Measurements from ENCODE around the gene MCOLN3.

Gene MCOLN3, protein sequence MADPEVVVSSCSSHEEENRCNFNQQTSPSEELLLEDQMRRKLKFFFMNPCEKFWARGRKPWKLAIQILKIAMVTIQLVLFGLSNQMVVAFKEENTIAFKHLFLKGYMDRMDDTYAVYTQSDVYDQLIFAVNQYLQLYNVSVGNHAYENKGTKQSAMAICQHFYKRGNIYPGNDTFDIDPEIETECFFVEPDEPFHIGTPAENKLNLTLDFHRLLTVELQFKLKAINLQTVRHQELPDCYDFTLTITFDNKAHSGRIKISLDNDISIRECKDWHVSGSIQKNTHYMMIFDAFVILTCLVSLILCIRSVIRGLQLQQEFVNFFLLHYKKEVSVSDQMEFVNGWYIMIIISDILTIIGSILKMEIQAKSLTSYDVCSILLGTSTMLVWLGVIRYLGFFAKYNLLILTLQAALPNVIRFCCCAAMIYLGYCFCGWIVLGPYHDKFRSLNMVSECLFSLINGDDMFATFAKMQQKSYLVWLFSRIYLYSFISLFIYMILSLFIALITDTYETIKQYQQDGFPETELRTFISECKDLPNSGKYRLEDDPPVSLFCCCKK

DNA sequence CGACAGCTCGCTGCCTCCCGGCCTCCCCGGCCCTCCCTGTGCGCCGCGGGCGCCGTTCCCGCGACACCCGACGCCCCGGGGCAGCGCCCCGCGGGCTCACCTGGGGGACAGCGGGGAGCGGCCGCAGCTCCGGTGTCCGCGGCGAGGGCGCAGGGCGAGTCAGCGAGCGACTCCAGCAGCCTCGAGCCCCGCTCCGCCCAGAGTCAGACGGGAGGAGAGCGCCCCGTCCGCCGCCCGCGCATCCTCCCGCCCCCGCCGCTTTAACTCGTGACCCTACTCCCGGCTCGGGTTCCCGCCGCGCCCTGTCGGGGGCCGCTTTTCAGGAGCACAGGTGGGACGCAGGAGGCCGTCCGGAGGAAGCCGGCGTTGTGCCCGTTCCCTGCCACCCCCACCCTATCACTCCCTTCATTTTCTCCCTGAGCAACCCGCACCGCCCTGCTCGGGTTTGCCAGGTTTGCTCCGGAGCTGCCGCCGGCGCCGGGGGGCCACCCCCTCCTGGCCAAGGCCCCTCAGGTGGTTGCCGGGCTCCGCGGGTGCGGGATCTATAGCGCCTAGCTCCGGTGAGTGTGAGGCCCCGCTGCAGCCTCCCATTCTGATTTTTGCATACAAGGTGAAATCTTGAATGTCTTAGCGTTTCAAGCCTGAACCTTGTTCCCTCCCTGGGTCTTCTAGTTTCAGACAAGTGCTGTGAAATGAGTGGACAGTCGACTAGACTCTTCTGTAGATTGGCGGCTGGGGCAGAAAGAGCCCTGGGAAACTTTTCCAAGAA is at the start of gene MCOLN3:
TSS of gene MCOLN3 (minus strand) at position 205 of the 769 bp plus-strand sequence. CDS start 3,140 bp downstream, outside the sequence.
- DNase-seq, result peak; percentile 37 to 61

DNA sequence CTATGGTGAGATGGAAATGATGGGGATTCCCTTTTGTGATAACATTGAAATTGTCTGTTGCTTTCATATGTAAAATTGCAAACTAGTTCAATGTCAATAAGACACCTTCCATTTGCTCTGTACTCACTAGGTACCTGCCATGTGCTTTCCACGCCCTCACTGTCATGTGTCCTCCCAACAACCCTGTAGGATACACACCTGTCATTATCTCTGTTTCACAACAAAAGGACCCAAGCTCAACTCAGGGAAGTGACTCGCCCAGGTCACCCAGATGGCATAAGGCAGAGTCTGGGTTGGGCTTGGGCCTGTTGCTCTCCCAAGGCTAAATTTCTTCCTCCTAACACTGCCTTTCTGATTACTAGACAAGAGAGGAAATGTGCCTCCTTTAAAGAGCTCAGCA is 45.3 kb upstream of the MCOLN3 start:
- no peak for DNase-seq

DNA sequence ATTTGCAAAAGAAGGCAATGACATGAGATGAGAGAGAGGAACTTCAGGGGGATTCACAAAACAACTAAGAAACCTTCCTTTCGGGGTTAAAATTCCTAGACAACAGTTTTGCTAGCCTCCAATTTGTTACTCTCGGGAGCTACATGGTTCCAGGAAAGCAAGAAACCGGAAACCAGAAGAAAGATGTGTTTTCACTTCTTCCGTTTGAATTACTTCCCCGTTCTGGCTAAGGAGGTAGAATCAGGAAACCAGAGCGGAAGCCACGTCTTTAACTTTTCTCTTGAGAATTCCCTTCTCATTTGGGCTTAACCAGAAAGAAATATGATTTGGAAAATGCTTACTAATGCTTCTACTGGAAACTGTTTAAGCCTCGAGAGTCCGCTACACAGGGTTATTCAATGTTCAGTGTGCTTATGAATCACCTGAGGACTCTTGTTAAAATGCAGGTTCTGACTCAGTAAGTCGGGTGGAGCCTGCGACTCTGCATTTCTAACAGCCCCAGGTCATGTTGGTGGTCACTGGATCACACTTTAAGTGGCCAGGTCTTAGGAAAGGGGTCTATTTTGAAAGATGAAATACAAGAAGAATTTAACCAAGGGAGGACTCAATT is 43.5 kb upstream of the MCOLN3 start:
- DNase-seq, result no peak

DNA sequence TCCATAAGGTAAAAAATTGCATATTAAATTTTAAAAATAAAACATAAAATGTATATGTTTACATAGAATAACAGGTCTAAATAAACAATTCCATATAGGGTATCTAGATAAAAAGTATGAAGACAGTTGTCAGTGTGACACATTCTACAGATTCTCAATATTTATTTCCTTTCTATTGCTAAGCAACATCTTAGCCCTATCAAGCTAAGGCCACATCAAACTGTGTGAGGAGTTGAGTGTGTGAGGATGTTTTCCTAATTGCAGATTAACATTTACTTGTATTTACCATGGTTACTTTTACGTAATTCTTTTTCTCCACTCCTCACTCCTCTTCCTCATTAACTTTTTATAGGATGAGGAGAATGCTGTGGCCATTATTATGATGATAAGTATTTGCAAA is 41.9 kb upstream of the MCOLN3 start:
- DNase-seq, result no peak

DNA sequence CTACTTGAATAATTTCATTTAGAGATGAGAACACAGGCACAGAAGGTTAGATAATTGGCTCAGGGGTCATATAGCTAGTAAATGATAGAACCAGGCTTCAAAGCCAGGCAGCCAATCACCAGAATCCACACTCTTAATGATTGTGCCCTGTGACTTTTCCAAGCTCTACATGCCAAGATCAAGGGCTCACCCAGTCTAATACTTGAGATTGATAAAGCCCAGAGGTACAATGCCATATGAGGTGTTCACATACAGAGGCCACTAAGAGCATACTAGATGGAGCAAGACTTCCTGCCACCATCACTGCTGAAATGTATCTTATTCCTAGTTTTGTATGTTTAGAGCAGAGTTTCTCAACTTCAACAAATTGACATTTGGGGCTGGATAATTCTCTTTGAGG is 40.9 kb upstream of the MCOLN3 start:
- no peak for DNase-seq

DNA sequence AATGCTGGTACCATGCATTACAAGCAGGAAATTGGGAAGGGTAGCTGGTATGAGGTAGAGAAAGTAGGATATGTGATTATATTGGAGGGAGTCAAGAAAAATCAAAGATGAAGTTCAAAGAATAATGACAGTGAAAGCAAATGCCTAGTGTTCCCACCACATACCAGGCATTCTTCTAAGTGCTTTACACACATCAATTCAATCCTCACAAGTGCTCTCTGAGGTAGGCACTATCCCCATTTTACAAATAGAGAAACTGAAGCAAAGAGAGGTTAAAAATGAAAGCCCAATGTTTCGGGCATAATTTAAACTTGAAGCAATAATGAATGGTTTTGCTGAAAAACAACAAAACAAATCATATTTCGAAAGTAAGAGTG is 40.1 kb upstream of the MCOLN3 start:
- DNase-seq, result no peak

DNA sequence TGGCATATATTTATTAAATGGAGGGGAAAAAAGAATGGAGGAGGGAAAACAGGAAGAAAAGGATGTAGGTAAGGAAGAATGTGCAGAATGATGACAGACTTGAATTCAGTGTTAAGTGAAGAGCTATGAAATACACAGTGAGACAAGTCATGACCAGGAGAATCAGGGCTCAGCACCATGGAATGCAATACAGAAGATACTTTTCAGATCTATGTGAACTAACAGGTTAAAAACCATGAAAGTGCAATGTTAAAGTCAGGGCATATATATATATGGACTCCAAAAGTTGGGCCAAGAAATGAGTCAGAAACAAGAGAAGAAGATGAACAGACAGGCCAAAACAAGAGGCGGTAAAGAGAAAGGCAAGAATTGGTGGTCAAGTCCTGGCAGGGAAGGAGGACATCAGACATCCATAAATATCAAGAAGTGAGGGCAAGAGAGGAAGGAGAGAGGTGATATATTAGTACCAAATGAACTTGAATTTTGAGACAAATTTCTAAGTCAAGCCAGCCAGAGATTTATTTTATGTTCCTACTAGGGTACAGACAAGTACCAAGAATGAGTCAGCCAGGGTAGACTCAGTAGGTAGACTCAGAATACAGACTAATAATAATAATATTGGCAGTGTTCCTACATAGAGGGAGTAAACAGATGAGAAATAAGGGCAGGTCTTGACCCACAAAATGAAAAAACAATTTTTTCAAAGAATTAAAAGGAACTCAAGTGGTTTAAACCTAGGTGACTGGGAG is 39.5 kb upstream of the MCOLN3 start:
- DNase-seq, result no peak

DNA sequence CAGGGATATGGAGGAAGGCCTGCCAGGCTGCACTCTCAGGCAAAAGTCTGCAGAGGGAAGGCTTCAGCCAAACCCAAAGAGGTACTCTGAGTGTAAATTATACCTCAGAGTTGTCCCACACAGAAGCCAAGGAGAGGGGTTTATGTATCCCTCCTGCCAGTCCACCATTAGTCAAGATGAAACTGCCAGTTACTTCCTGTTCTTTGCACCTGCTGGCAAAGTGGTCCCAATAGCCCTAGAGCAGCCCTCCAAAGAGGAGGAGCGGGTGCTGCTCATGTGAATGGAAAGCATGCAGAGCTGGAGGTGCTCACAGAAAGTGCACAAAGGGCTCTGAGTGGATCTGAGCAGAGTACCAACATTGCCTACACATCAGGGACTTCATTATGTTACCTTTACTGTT is 37.1 kb upstream of the MCOLN3 start:
- DNase-seq, result no peak

DNA sequence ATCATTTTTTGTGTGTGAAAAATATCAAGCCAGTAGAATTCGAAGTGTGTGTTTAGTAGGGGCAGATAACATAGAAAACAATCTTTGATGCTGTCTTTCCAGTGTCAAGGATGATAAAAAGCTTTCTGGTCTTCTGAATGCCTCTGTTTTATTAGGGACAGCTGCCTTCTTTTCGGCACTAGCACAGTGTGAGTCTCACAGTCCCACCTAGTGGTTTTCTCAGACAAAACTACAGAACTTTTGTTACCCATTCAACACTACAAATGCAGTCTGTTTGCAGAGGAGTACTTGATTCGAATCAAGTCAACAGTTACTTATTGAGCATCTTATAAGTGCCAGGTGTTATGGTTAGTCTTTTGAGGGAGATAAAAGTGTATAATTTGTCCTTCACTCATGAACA is 30.6 kb upstream of the MCOLN3 start:
- DNase-seq, result no peak

DNA sequence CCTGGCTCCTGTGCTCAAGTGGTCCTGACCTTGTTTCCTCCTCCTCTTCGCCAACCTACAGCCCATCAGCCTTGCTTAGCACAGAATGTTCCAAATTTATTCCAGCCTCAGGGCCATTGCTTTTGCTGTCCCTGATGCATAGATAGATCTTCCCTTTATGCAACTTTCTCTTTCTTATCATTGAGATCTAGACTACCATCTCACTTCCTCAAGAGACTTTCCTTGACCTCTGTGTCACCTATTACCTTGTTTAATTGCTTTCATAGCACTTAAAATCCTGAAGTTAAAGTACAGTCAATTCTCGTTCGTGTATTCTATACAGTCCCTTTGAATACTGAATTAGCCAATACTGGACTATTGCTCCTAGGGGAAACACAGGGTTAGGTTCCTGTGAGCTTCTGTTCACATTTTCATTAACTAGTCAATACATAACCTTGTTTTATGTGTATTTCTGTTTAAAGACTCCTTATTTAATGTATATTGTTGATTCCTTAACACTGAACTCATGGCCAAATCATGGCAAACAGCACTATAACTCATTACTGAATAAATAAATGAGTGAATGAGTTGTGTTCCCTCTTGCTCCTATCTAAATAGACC is 26.2 kb upstream of the MCOLN3 start:
- no peak for DNase-seq

DNA sequence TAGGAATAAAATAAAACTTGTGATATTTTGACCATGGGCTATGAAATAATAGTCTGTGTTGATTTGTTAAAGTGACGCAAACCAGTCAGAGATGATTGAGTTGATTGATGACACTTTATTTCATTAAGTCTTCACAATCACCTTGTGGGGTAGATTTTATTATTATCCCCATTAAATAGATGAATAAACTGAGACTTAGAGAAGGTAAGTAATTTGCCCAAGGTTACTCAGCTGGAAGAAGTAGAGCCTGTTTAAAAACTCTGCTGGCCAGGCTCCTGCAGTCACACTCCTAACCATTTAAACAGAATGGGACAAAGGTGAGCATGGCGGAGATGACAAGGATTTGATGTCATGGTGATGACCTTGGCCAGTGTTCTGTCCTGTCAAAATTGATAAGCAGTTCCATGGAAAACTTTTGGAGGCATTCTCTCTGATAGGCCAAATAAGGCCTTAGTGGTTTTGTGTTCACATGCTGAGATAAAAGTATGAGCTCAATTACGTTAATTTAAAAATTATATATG is 22.7 kb upstream of the MCOLN3 start:
- no peak for DNase-seq

DNA sequence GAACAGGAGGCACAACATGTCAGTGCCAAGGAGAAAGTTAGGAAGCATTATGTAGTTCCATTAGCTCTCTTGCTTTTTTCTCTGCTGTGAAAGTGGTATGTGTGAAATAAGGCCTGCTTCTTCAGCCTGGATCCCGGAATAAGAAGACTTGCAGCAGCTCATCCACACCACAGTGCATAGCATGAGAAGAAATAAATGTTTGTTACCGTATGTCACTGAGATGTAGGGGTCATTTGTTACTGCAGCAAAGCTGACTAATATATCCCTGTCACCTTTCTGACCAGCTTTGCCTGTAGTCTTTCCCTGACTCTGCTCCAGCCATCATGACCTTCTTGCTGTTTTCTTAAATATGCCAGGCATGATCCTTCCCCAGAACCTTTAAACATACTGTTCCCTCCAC is 20.5 kb upstream of the MCOLN3 start:
- DNase-seq, result no peak

DNA sequence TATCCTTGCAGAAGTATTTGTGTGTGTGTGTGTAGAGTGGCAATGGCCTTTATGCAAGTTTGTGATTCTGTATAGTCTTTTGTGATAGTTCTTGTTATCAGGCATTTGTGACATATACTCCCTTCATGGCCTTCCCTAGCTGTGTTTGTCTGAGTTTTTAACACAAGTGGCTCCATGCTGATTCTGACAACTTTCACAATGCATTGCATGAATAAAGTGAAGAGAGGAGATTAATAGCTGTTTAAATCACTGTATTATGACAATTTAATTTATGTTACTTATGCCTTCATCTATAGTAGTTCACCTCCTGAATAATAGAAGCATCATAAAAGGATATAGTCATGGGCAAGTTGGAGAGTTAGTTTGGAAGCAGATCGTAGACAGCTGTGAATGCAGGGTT is 17.2 kb upstream of the MCOLN3 start:
- no peak for DNase-seq

DNA sequence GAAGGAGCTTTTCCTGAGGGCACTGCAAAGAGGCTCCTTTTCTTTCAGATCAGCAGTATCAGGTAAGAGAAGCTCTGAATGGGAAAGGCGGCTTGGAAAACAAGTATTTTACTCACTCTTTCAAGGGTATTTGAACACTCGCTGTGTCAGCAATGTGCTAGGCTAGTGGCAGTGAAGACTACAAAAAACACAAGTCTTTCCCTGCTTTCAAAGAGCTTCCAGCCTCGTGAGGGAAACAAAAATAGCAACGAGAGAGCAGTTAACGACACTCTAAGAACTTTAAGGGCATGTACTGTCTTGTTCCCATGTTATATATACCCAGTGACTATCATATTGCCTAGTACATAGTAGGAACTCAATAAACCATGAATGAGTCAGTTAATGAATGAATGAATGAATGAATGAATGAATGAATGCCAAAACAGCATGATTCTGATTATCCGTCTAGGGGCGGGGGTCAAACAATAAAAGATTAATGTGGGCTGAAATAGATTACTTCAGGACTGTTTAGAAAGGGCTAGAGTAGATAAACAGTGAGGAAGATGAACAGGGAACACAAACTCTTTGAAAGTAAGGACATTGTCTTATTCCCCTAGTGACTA is 14.2 kb upstream of the MCOLN3 start:
- DNase-seq, result no peak

DNA sequence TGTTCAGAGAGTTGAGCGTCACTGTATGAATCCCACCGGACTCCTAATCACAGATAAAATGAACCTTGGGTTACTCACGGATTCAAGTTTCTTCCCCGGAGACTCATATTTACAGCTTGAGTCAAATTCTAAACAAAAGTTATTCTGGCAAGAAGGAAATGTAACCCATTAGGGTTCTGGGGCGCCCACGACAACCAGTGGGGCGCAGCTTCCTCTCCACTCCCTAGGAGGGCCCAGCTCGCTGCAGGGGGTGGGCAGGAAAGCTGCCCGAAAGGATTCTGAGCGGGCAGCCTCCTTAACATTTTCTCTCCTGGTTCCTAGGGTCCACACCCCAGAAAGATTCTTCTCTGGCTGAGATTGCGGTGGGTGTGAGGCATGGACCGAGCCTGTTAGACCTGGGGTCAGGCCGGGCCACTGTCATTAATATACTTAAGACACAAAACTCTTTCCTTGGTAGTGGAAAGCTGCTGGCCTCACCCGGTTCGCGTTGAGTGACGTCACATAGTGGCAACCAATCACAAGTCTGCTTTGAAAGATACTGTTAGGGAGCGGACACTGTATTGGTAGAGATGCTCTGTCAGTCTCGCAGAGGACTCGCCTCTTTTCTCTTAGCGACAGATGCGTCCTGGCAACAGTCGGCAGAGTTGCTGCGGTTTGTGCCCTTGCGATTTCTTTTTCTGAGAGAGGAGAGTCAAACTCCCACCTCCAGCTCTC is 13.6 kb upstream of the MCOLN3 start:
- no peak for DNase-seq

DNA sequence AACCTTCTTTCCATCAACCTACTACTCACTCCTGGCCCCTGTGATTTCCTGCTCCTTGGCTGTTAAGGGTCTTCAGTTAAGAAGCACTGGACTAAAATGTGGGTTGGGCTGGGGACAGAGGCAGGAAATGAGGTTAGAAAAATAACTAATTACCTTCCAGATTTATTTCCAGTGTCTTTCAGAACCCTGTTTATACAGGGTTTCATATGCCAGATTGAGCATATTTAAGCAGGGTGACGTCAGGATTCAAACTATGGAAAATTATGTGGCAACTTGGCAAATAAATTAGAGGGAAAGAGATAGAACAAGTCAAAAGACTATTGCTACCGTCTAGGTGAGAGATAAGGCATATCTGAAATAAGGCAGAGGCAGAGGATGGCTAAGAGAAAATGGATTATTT is 11.7 kb upstream of the MCOLN3 start:
- no peak for DNase-seq

DNA sequence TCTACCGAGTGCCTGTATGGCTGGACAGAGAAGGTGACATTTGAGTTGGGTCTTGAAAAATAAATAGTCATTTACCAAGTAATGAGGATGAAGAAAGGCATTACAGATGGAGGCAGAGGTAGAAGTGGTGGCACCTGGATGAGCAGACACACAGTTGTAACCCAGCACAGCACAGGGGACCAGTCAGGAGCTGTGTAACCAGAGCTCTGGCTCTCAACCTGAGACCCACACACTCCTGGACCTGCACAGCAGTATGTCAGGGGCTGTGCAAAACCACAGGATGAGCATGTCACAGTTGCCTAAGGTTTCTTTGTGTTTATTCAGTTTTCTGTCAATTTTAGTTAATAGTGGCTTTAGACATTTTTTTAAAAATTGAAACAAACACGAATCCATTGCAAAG is 11.3 kb upstream of the MCOLN3 start:
- no peak for DNase-seq

DNA sequence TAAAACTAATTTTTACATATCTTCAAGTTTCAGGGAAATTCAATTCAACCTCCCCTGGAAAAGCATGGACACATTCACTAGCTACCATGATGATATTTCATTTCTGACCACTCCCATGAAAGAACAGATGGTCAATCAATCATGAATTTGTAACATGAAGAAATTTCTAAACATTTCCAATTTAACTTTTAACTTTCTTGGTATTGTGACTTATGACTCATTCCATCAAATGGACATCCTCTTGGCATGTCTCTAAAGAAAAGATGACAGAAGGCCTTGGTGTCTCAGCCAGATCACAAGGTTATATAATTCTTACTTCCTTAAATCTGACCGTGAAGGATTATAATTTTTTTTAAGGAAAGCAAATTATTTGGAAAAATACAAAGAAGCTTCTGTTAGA is 10.5 kb upstream of the MCOLN3 start:
- DNase-seq, result no peak

DNA sequence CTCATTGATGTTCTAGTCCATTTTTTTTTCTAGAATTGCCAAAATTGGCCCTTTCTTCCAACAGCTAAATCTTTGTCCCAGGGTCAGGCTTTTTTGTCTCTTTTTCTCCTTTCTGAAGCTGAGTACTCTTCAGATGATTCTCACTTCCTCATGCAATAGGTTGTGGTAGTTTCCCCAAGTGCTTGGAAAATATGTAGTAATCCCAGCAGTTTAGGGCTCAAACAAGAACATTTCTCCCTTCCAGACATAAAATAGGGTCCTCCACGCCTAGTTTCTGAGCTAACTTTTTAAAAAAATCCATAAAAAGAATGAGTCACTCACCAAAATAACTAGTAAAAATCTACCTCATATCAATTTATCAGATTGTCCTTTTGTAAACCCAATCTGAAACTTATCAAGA is 10.0 kb upstream of the MCOLN3 start:
- no peak for DNase-seq

DNA sequence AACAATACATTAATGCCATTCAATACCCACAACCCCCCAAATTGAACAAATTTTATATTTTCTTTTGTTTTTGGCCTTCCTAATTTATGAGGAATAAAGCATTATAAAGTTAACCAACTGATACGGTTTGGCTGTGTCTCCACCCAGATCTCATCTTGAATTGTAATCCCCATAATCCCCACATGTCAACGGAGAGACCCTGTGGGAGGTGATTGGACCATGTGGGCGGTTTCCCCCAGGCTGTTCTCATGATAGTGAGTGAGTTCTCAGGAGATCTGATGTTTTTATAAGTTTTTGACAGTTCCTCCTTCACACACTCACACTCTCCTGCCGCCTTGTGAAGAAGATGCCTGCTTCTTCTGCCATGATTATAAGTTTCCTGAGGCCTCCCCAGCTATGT is 6.4 kb upstream of the MCOLN3 start:
- DNase-seq, result no peak

DNA sequence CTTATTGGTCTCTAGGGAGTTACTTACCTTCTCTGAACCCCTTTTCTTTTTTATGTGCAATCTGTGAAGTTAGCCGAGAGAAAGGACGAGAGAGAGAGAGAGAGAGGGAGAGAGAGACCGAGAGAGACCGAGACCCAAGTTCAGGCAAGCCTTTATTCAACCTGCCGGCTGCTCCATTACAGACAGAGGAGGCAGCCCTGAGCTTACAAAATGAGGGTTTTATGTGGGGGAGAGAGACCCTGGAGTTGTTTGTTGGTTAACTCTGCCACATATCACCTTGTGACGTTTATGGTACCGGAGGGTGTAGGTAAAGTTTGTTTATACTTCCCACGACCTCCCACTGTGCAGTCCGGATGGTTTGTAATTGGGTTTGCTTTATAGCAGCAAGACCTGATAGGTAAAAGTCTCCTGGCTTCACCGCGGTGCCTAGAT is 1.5 kb upstream of the MCOLN3 start:
- DNase-seq, result no peak
